CD4-positive, alpha-beta memory T cell (primary cell): Measurements from ENCODE around the gene CWF19L1. TPM values are rescaled to one million over a fixed set of nuclear protein-coding genes. Genes with fewer than 3 reads are reported as not detected.
A peak's percentile ranks its signal among the peaks of the same experiment; 100 is the strongest.

Source experiments
- CTCF ChIA-PET: fragments of 350-600 bp; sonication (Branson Sonifier 250); formaldehyde crosslinking; loops from one replicate; lab custom pipeline; 2021; ENCODE audit warnings: inconsistent platforms; ENCODE audit not compliant: partially characterized antibody; lab: Charles Lee
- POLR2A ChIA-PET: fragments of 350-600 bp; sonication (Branson Sonifier 250); formaldehyde crosslinking; loops from one replicate; lab custom pipeline; 2021; ENCODE audit not compliant: partially characterized antibody; lab: Charles Lee
- DNase-seq, 5 donors: peaks; one replicate each; pipeline versions ENCODE4 v3.0.0 to v3.0.0-alpha.2; 2020 to 2022; ENCODE audit warnings: mixed read lengths in 1 of 5
- H3K27ac ChIP-seq: one replicate; pipeline ENCODE4 v1.7.0; 2013; ENCODE audit warnings: low read depth, low read length
- H3K27me3 ChIP-seq: 2 replicates; pipeline ENCODE4 v1.7.0; 2013; ENCODE audit warnings: mild to moderate bottlenecking, low read length, moderate library complexity; ENCODE audit not compliant: insufficient read depth
- H3K36me3 ChIP-seq: 2 replicates; pipeline ENCODE4 v1.7.0; 2013; ENCODE audit warnings: mild to moderate bottlenecking, low read length, moderate library complexity; ENCODE audit not compliant: insufficient read depth
- H3K4me1 ChIP-seq: 2 replicates; pipeline ENCODE4 v1.7.0; 2013; ENCODE audit warnings: mild to moderate bottlenecking, low read length, moderate library complexity; ENCODE audit not compliant: insufficient read depth
- H3K4me3 ChIP-seq, 2 donors: one replicate each; pipeline ENCODE4 v1.7.0; 2013; ENCODE audit warnings: low read length in 2 of 2, mild to moderate bottlenecking in 1 of 2
- H3K9me3 ChIP-seq, 2 donors: one replicate each; pipeline ENCODE4 v1.7.0; 2013; ENCODE audit warnings: low read length in 2 of 2, control low read depth in 1 of 2; ENCODE audit not compliant: control insufficient read depth in 1 of 2
- H3K27ac Mint-ChIP-seq, 7 donors: one replicate each; pipeline ENCODE4 v1.8.0; 2020 to 2021; ENCODE audit warnings: mixed read lengths in 7 of 7, mild to moderate bottlenecking in 6 of 7, inconsistent platforms in 3 of 7, moderate library complexity in 3 of 7
- H3K27me3 Mint-ChIP-seq, 2 donors: one replicate each; pipeline ENCODE4 v1.8.0; 2020 to 2021; ENCODE audit warnings: mixed read lengths in 2 of 2
- H3K36me3 Mint-ChIP-seq, 2 donors: one replicate each; pipeline ENCODE4 v1.8.0; 2020 to 2021; ENCODE audit warnings: mixed read lengths in 2 of 2, inconsistent platforms in 1 of 2, mild to moderate bottlenecking in 1 of 2
- H3K4me1 Mint-ChIP-seq, 4 donors: one replicate each; pipeline ENCODE4 v1.8.0; 2020 to 2021; ENCODE audit warnings: mixed read lengths in 4 of 4, mild to moderate bottlenecking in 1 of 4
- H3K4me3 Mint-ChIP-seq, 8 donors: one replicate each; pipeline ENCODE4 v1.8.0; 2020 to 2021; ENCODE audit warnings: mixed read lengths in 8 of 8, mild to moderate bottlenecking in 7 of 8, moderate library complexity in 6 of 8, inconsistent platforms in 3 of 8
- H3K9me3 Mint-ChIP-seq, 8 donors: one replicate each; pipeline ENCODE4 v1.8.0; 2020 to 2021; ENCODE audit warnings: mixed read lengths in 8 of 8, mild to moderate bottlenecking in 5 of 8, inconsistent platforms in 3 of 8, moderate library complexity in 1 of 8
- intact Hi-C: fragments of 100-400 bp; cut with micrococcal nuclease; formaldehyde crosslinking; loops from one replicate; pipeline ENCODE4 v1.15.1; 2023
- polyA plus RNA-seq, 2 donors: library from polyadenylated mRNA; unstranded; fragments of 300-500 nt; fragmentation: Illumina TruSeq; gene quantifications; one replicate each; pipeline ENCODE4 v1.2.3, GENCODE V29; 2021
- total RNA-seq, 2 experiments: library from RNA; stranded (reverse); gene quantifications; one replicate each; pipeline ENCODE4 v1.2.3, GENCODE V29; 2021

CWF19L1 gene
- total and polyA plus RNA-seq, 4 experiments from 2014 or later: 18.4 to 44.0 (median 37.1) TPM

DNA sequence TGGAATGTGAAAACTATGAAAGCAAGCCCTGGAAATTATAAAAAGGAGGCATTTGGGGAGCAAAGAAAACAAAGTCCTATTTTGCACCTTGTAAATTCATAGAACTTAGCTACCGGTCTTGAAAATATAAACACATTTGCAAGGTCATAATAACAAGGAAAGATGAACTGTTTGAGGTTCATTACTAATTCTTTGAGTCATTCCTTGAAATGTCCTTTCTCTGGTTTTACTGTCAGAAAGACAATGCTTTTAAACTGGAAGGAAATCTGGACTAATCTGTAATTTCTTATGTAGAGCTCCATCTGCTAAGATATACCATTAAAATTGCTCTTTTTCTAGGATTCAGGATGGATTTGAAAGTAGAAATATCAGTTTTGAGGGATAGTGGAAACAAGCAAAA, 83.0 kb downstream of the CWF19L1 start:
- ChIA-PET POLR2A (no interaction called here), CTCF (interaction anchor here (0.9 kb wide), 1 partner anchor 12 kb away, joined by 4 read pairs; no protein-coding TSS in a partner anchor)
- peaks cover 0 to 2% (median 0%) of the 10 kb centered on the region in 8 donors for H3K9me3 Mint-ChIP-seq
- peak overlapping the region in 1 of 2 donors; percentile 98 for H3K4me3 ChIP-seq
- peaks cover 38% of the 10 kb centered on the region for H3K4me1 ChIP-seq
- peak overlapping the region; percentile 7 to 98 (median 96) for H3K4me3 Mint-ChIP-seq
- H3K27ac ChIP-seq: peak overlapping the region; percentile 72
- H3K36me3 ChIP-seq: peaks cover 18% of the 10 kb centered on the region
- intact Hi-C loops: no loop called here
- no peaks in the 10 kb centered on the region for H3K27me3 Mint-ChIP-seq
- peaks cover 20 to 49% of the 10 kb centered on the region in 2 donors for H3K36me3 Mint-ChIP-seq
- H3K27ac Mint-ChIP-seq: peak overlapping the region; percentile 90 to 98 (median 97)
- peaks cover 39 to 71% (median 55%) of the 10 kb centered on the region in 4 donors for H3K4me1 Mint-ChIP-seq
- H3K27me3 ChIP-seq: no peaks in the 10 kb centered on the region
- no peaks in the 10 kb centered on the region for H3K9me3 ChIP-seq
- DNase-seq: no peak

DNA sequence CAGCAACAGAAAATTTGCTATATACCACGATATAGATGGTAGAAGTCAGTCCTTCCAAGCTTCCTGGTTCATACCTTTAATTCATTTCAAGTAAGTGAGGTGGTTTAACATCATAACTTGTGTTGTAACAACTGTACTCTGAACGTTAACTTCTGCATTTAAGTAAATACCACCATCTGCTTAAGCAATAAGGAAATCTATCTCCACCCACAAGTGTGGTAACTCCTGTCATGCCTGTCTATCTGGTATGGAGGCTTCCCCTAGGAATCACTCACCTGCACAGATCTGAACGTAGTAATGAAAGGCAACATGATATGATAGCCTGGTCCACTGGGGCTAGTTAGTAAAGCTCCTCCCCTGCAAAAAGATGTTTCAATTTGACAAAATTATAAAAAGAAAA, 84.0 kb downstream of the CWF19L1 start:
- peaks cover 39 to 66% (median 55%) of the 10 kb centered on the region in 4 donors for H3K4me1 Mint-ChIP-seq
- H3K36me3 Mint-ChIP-seq: peaks cover 23 to 47% of the 10 kb centered on the region in 2 donors
- H3K27me3 Mint-ChIP-seq: no peaks in the 10 kb centered on the region
- no peak overlapping the region for H3K27ac ChIP-seq
- peaks cover 0 to 2% (median 0%) of the 10 kb centered on the region in 8 donors for H3K9me3 Mint-ChIP-seq
- peaks cover 18% of the 10 kb centered on the region for H3K36me3 ChIP-seq
- H3K27ac Mint-ChIP-seq: peak overlapping the region in 3 of 7 donors; percentile 52 to 90 (median 74)
- DNase-seq: no peak
- no peak overlapping the region for H3K4me3 ChIP-seq
- peaks cover 38% of the 10 kb centered on the region for H3K4me1 ChIP-seq
- intact Hi-C loops: no loop called here
- no peaks in the 10 kb centered on the region for H3K9me3 ChIP-seq
- no peak overlapping the region for H3K4me3 Mint-ChIP-seq
- no peaks in the 10 kb centered on the region for H3K27me3 ChIP-seq
- CTCF ChIA-PET: no interaction called here
- POLR2A ChIA-PET: no interaction called here

DNA sequence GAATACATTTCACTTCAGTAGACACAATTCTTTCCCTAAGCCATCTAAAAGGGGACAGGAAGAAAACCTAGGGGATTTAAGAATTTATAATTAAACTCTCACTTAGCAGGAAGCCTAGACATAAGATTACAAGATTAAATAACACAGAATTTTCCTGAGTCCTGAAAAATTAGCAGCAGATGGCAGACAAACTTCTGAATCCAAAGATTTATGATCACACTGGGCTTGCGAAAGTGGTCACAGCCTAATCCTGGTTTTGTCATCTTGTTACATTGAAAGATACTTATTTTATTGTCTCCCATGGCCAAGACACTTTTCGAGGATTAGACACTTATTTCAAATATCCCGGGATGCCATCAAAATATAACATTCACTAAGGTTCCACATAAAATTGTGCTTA, 84.5 kb downstream of the CWF19L1 start:
- H3K4me3 ChIP-seq: no peak overlapping the region
- Mint-ChIP-seq H3K4me1 (peaks cover 38 to 63% (median 54%) of the 10 kb centered on the region in 4 donors), H3K4me3 (peak overlapping the region in 1 of 8 donors; percentile 9), H3K27me3 (no peaks in the 10 kb centered on the region), H3K36me3 (peaks cover 29 to 52% of the 10 kb centered on the region in 2 donors), H3K27ac (peak overlapping the region in 3 of 7 donors; percentile 36 to 90 (median 77)), H3K9me3 (peaks cover 0 to 2% (median 0%) of the 10 kb centered on the region in 8 donors)
- H3K27me3 ChIP-seq: no peaks in the 10 kb centered on the region
- H3K9me3 ChIP-seq: no peaks in the 10 kb centered on the region
- H3K36me3 ChIP-seq: peaks cover 19% of the 10 kb centered on the region
- ChIA-PET POLR2A (no interaction called here), CTCF (no interaction called here)
- H3K27ac ChIP-seq: no peak overlapping the region
- peaks cover 37% of the 10 kb centered on the region for H3K4me1 ChIP-seq
- no peak for DNase-seq
- intact Hi-C loops: no loop called here

Other genes with a start within 250 kb of the CWF19L1 start
- gene CPN1, start 185.8 kb downstream of the CWF19L1 start, total RNA-seq: not detected
- not detected for gene CPN1, start 185.8 kb downstream of the CWF19L1 start, polyA plus RNA-seq
- gene ERLIN1, start 81.6 kb downstream of the CWF19L1 start, total RNA-seq: 10 to 100 TPM; 11.6 to 12.5 TPM
- 10 to 100 TPM in 1 of 2 donors, 1 to 10 TPM in 1; 7.2 to 15.9 TPM for gene ERLIN1, start 81.6 kb downstream of the CWF19L1 start, polyA plus RNA-seq
- gene CHUK, start 38.0 kb downstream of the CWF19L1 start, total RNA-seq: 10 to 100 TPM; 17.6 to 18.0 TPM
- 10 to 100 TPM; 11.2 to 16.6 TPM for gene CHUK, start 38.0 kb downstream of the CWF19L1 start, polyA plus RNA-seq
- gene BLOC1S2, start 19.0 kb upstream of the CWF19L1 start, total RNA-seq: 10 to 100 TPM; 32.0 to 38.5 TPM
- 10 to 100 TPM; 66.8 to 77.8 TPM for gene BLOC1S2, start 19.0 kb upstream of the CWF19L1 start, polyA plus RNA-seq
- gene PKD2L1, start 62.6 kb upstream of the CWF19L1 start, total RNA-seq: not detected
- not detected for gene PKD2L1, start 62.6 kb upstream of the CWF19L1 start, polyA plus RNA-seq
- gene SCD, start 79.6 kb upstream of the CWF19L1 start, total RNA-seq: under 1 TPM; 0.61 to 1.00 TPM
- gene SCD, start 79.6 kb upstream of the CWF19L1 start, polyA plus RNA-seq: 1 to 10 TPM in 1 of 2 donors, under 1 TPM in 1; 0.77 to 1.4 TPM
- gene WNT8B, start 195.4 kb upstream of the CWF19L1 start, total RNA-seq: not detected
- gene WNT8B, start 195.4 kb upstream of the CWF19L1 start, polyA plus RNA-seq: not detected